GM10847 (cell line): ENCODE data around the gene SRR.

Source experiments
- POLR2A ChIP-seq: IDR thresholded peaks from 2 replicates; pipeline ENCODE4 v1.6.1; 2011; ENCODE audit not compliant: insufficient read length; ENCODE audit errors: extremely low read depth

SRR gene

DNA sequence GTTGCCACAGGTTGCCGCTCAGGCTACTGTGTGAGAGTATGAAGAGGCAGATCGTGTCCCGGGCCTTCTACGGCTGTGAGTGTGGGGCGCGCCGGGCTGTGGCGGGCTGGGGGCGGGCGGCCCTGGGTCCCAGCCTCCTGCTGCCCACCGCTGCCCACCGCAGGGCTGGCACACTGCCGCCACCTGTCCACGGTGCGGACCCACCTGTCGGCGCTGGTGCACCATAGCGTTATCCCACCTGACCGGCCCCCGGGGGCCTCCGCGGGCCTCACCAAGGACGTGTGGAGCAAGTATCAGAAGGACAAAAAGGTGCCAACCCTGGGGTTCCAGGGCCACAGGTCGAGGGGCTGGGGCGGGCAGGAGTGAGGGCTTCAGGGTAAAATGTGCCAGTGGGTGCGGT lies 68.4 kb downstream of the SRR start:
- TF ChIP-seq POLR2A = no peak

- TF ChIP-seq POLR2A = no peak
Measured at GRCh38 chr17:2372681-2373080, 68.9 kb downstream of the SRR start.

- no peak for TF ChIP-seq POLR2A
Measured at GRCh38 chr17:2373179-2373578, 69.4 kb downstream of the SRR start.
